Stimulated activated CD8-positive, alpha-beta memory T cell treated with anti-CD3 and anti-CD28 coated beads, Interleukin-2, amount 100 ng/mL, for 48 hours (primary cell): ENCODE measurements around the gene ITIH1.
"Not testable (repeated sequence)": the region's sequence is repeated elsewhere in the genome, so short reads cannot be mapped to it uniquely, and the experiment has no call there.

ENCODE experiments used
- DNase-seq, 2 donors: peaks; one replicate each; pipeline ENCODE4 v3.0.0-alpha.2; 2020; ENCODE audit warnings: low read depth in 2 of 2

Gene ITIH1

GRCh38 chr3:52777127-52777958, at the start of gene ITIH1:
Gene ITIH1, plus strand, starts transcription at chr3:52777599. Its CDS starts 17 bp downstream, at chr3:52777616.
- DNase-seq: no peak

GRCh38 chr3:52728753-52729152, 48.6 kb upstream of the ITIH1 start:
- not testable (repeated sequence) for DNase-seq

GRCh38 chr3:52730681-52731080, 46.7 kb upstream of the ITIH1 start:
- no peak for DNase-seq

- no peak for DNase-seq
Measured at GRCh38 chr3:52731590-52731989, 45.8 kb upstream of the ITIH1 start.

- no peak for DNase-seq
Measured at GRCh38 chr3:52733256-52733891, 44.0 kb upstream of the ITIH1 start.

GRCh38 chr3:52739730-52740129, 37.7 kb upstream of the ITIH1 start:
- no peak for DNase-seq

GRCh38 chr3:52742418-52743041, 34.9 kb upstream of the ITIH1 start:
- DNase-seq: no peak

- DNase-seq: no peak
Measured at GRCh38 chr3:52743152-52743551, 34.2 kb upstream of the ITIH1 start.

- no peak for DNase-seq
Measured at GRCh38 chr3:52743721-52744120, 33.7 kb upstream of the ITIH1 start.

GRCh38 chr3:52752045-52752660, 25.2 kb upstream of the ITIH1 start:
- no peak for DNase-seq

- no peak for DNase-seq
Measured at GRCh38 chr3:52754373-52754772, 23.0 kb upstream of the ITIH1 start.

- no peak for DNase-seq
Measured at GRCh38 chr3:52756141-52756540, 21.3 kb upstream of the ITIH1 start.

GRCh38 chr3:52763466-52763865, 13.9 kb upstream of the ITIH1 start:
- no peak for DNase-seq

- no peak for DNase-seq
Measured at GRCh38 chr3:52769786-52770455, 7.5 kb upstream of the ITIH1 start.

- peak; percentile 84 to 86 for DNase-seq
Measured at GRCh38 chr3:52770496-52771333, 6.7 kb upstream of the ITIH1 start, which contains the start of gene NEK4. Gene NEK4, minus strand, starts transcription at chr3:52770940. Its CDS starts 194 bp downstream, at chr3:52770746.

- DNase-seq: no peak
Measured at GRCh38 chr3:52771334-52771681, 6.1 kb upstream of the ITIH1 start.

GRCh38 chr3:52771702-52772101, 5.7 kb upstream of the ITIH1 start:
- no peak for DNase-seq

- DNase-seq: no peak
Measured at GRCh38 chr3:52773361-52774065, 3.9 kb upstream of the ITIH1 start.

GRCh38 chr3:52774066-52774713, 3.2 kb upstream of the ITIH1 start:
- DNase-seq: no peak
